HEK293T (cell line): Measurements from ENCODE around the gene PITRM1.

Experiments used
- ARNT ChIP-seq: fragments of 450-650 bp; IDR thresholded peaks from 2 replicates; pipeline ENCODE4 v1.6.1; 2017; ENCODE audit warnings: mild to moderate bottlenecking
- BHLHE40 ChIP-seq: fragments of 450-650 bp; IDR thresholded peaks from 2 replicates; pipeline ENCODE4 v1.6.1; 2016; ENCODE audit warnings: mild to moderate bottlenecking, moderate library complexity, borderline replicate concordance
- ELF4 ChIP-seq: fragments of 450-650 bp; IDR thresholded peaks from 2 replicates; pipeline ENCODE4 v1.6.1; 2017; ENCODE audit warnings: antibody characterized with exemption
- FOXA1 ChIP-seq: fragments of 450-650 bp; IDR thresholded peaks from 2 replicates; pipeline ENCODE4 v1.6.1; 2016; ENCODE audit warnings: mild to moderate bottlenecking
- FOXK2 ChIP-seq: fragments of 450-650 bp; IDR thresholded peaks from 2 replicates; pipeline ENCODE4 v1.6.1; 2016; ENCODE audit warnings: mild to moderate bottlenecking
- HDGF ChIP-seq: fragments of 450-650 bp; IDR thresholded peaks from 2 replicates; pipeline ENCODE4 v1.6.1; 2017; ENCODE audit warnings: antibody characterized with exemption, borderline replicate concordance
- NFRKB ChIP-seq: fragments of 450-650 bp; IDR thresholded peaks from 2 replicates; pipeline ENCODE4 v1.6.1; 2016; ENCODE audit warnings: mild to moderate bottlenecking, moderate library complexity
- SP1 ChIP-seq: fragments of 450-650 bp; IDR thresholded peaks from 2 replicates; pipeline ENCODE4 v1.6.1; 2017
- SUZ12 ChIP-seq: fragments of 450-650 bp; IDR thresholded peaks from 2 replicates; pipeline ENCODE4 v1.6.1; 2016; ENCODE audit warnings: mild to moderate bottlenecking
- TARDBP ChIP-seq: fragments of 450-650 bp; IDR thresholded peaks from 2 replicates; pipeline ENCODE4 v1.6.1; 2016

- TF ChIP-seq BHLHE40, result no peak
- no peak for TF ChIP-seq HDGF
- no peak for TF ChIP-seq SUZ12
- no peak for TF ChIP-seq FOXK2
- no peak for TF ChIP-seq ARNT
- no peak for TF ChIP-seq TARDBP
- TF ChIP-seq ELF4, result no peak
- TF ChIP-seq SP1, result no peak
- no peak for TF ChIP-seq NFRKB
- no peak for TF ChIP-seq FOXA1
These were observed 50.5 kb downstream of the PITRM1 start for GRCh38 chr10:3122034-3122433.
